ENCODE data around the gene MSRB1.

DNA sequence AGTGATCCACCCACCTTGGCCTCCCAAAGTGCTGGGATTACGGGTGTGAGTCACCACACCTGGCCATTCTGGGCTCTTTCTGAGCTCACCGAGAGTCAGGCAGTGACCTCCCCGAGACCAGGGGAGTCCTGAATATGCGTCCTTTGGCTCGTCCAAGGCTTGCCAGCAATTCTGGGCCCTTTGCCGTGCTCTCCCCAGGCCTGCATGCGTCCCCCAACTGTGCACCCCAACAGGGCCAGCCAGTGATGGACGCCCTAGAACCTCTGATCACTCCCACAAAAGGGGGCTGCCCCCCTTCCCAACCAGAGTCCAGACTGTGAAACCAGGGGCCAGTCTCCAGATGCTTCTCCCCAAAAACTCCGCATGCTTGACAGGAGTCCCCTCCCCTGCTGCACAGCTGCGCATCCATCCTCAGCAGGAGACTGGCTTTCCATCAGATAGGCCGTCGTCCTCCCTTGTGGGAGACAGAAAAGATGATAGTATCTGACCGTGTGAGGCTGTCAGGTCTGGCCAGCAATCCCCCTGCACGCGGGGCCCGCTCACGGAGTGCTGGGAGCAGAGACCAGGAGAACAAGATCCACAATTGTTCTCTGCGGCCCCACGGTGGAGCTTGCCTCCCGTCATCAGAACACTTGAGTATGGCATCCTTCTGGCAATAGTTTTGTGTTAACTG lies 40.3 kb downstream of the MSRB1 start:
- TF ChIP-seq CTCF (IDR thresholded peaks at IDR 0.05): no peak
- TF ChIP-seq POLR2A (IDR thresholded peaks at IDR 0.05): no peak

All from Peyer's patch (tissue), 4 donors.